ENCODE results near the gene ACTL6B. TPM values are rescaled to one million over a fixed set of nuclear protein-coding genes. Genes with fewer than 3 reads are reported as not detected.

The ACTL6B gene
- total and polyA plus RNA-seq, 2 of the 13 experiments (the other 11 are each of a cell fraction or from before 2014, with no cell fraction given) = not detected

DNA sequence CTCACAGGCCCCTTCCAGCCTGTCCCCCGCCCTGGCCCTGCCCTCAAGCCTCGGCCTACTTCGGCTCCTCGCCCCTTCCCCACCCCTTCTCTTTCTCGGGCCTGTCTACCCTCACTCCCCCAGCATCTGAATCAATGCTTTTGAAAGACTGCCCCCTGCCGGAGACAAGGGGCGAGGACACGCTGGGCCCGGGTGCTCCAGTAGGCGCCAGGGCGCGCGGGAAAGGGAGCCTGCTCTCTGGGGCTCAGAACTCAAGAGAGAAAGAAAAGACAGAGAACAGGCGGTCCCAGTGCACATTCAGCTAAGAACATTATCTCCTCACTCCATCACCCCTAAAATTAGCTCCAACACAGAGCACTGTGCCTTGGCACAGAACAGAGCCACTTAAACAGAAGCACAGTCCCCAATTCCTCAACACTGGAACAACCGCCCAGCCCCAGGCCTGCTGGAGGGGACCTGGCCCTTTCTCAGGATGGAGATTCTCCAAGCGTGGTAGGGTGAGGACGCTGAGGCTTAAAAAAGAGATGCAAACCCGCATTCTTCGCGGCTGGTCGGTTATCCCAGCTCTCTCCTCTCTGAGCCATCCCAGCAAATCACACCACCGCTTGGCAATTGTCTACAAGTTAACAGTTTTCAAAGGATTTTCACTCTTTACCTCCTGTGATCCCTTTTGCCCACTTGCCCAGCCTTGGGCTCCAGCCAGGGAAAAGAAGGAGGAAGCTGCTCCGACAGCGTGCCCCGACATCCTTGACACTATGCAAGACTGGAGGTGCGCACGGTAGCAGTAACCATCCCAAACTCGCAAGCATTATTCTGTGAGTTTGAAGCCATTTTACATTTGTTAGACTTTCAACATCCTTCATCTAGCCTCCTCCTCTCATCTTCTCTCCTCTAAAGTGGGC is 35.7 kb upstream of the ACTL6B start (continued):
- no peak for TF ChIP-seq CENPT (CRISPR knock-in tag; IDR thresholded peaks at IDR 0.05; ENCODE audit: low read depth)
- TF ChIP-seq MAZ (IDR thresholded peaks at IDR 0.05; ENCODE audit: borderline replicate concordance, low read depth, low read length) = peak; percentile 26; the same call in 1 of the 2 replicates
- 0 out of 2 replicates have a peak, but pooled peaks have one; percentile 54 for TF ChIP-seq MAZ (CRISPR knock-in tag; IDR thresholded peaks at IDR 0.05; ENCODE audit: low read depth)
- no peak for TF ChIP-seq MAF1 (CRISPR knock-in tag; IDR thresholded peaks at IDR 0.05; ENCODE audit: borderline replicate concordance)
- no peak for TF ChIP-seq ZNF549 (CRISPR knock-in tag; IDR thresholded peaks at IDR 0.05)
- TF ChIP-seq, protein P1, sequence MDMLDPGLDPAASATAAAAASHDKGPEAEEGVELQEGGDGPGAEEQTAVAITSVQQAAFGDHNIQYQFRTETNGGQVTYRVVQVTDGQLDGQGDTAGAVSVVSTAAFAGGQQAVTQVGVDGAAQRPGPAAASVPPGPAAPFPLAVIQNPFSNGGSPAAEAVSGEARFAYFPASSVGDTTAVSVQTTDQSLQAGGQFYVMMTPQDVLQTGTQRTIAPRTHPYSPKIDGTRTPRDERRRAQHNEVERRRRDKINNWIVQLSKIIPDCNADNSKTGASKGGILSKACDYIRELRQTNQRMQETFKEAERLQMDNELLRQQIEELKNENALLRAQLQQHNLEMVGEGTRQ (IDR thresholded peaks at IDR 0.05; ENCODE audit: low read depth, low read length) = no peak
- TF ChIP-seq, protein P1 (CRISPR knock-in tag; IDR thresholded peaks at IDR 0.05; ENCODE audit: borderline replicate concordance) = no peak
